SK-N-DZ (cell line): Measurements from ENCODE around the gene CHMP5.

ENCODE experiments used
- DNase-seq: peaks from one replicate; pipeline ENCODE4 v3.0.0-alpha.2; 2015; ENCODE audit warnings: low spot score

CHMP5 gene

GRCh38 chr9:33273266-33273971, 8.6 kb downstream of the CHMP5 start:
- DNase-seq, result no peak

DNA sequence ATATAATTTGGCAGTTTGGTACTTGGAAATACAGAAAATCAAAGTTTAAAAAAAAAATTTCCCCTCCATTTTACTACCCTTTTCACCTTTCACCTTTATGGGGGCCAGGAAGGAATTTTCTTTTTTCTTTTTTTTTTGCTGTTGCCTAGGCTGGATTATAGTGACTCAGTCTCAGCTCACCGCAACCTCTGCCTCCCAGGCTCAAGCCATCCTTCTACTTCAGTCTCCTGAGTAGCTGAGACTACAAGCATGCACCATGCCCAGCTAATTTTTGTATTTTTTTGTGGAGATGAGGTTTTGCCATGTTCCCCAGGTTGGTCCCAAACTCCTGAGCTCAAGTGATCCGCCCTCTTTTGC, 9.1 kb downstream of the CHMP5 start:
- no peak for DNase-seq

DNA sequence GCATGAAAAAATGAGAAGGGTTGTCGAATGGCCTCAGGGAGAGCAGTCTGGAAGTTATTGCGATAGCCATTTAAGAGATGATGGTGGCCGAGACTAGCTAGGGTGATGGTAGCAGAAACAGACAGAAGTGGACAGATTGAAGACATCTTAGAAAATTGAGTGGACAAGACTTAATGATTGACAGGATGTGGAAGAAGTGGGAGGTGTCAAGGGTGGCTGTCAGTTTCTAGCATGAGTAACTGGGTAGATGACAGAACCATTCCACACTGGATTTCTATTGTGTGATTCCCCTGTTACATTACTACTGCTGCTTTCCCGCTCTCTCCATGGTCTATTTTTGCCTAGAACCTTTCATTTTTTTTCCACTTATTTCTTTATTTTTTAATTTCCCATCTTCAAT, 12.6 kb downstream of the CHMP5 start:
- DNase-seq, result no peak

GRCh38 chr9:33285502-33285901, 20.7 kb downstream of the CHMP5 start:
- DNase-seq, result no peak

DNA sequence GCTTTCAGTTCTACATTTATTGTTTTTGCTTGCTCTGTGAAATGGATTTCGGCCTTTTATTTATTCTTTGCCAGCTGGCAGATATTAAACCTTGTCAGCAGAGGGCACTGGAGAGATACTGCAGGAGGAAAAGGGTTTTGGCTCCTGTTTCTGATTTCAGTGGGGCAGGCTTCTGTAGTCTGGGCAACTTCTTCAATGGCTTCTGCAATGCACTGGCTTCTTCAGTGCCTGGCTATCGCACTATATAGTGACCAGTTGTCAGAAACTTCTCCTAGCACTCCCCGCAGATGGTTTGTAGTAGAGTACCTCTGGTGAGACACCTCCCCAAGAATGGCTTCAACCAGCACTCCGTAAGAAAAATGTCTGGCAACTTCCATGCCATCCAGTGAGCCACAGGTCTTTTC, 22.2 kb downstream of the CHMP5 start:
- peak; percentile 38 for DNase-seq

GRCh38 chr9:33288235-33288634, 23.4 kb downstream of the CHMP5 start:
- DNase-seq, result no peak

DNA sequence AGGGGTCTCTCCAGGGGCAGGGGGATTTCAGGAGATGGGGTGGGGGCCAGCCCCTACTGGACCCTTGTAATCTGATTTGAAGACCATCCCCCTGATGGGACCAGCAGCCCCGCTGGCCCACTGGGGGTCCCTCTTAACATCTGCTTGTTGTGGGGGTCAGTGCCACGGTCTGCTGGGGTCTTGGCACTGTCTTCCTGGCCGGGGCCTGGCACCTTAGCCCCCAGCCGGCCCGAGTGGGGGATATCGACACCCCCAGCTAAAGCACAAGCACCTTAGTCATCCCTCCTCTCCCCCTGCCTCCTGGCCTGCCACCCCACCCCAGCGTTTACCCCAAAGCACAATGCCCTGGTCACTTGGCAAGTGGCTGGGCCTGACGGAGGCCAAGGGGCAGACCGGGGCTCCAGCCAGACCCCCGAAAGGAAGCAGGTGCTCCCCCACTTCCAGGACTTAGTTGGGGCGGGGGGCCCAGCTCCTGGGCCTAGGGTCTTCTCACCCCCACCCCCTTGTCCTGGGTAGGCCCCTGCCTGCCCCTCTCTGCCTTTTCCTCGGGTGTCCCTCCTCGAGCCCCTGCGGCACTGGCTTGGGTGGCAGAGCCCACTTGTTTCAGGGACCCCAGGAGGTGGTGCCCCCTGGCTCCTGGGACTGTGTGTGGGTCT, 24.1 kb downstream of the CHMP5 start:
- DNase-seq, result no peak

DNA sequence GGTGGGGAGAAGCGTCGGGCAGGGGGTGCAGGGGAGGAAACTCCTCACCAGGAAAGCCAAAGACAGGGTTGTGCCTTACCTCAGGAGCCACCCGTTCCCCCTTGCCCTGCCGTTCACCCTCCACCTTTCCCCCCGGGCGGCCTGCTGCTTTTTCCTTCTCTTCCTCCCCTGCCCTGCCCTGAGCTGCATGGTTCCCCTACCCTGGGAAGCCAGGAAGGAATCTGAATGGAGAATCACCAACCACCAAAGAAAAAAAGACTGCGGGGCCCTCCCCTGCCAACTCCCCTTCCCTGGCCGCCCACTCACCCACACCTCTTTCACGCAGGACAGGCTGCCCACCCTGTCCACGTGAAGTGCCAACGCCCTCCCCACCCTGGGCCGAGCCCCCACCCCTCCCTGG, 24.6 kb downstream of the CHMP5 start:
- DNase-seq, result no peak

- DNase-seq, result no peak
Observed at GRCh38 chr9:33289936-33290246, 25.0 kb downstream of the CHMP5 start.

- peak; percentile 97 for DNase-seq
Observed at GRCh38 chr9:33290247-33291030, 25.6 kb downstream of the CHMP5 start, which contains the start of gene NFX1. Gene NFX1, plus strand, starts transcription at chr9:33290516. Its CDS starts 57 bp downstream, at chr9:33290573.

GRCh38 chr9:33291031-33291397, 26.2 kb downstream of the CHMP5 start:
- no peak for DNase-seq

DNA sequence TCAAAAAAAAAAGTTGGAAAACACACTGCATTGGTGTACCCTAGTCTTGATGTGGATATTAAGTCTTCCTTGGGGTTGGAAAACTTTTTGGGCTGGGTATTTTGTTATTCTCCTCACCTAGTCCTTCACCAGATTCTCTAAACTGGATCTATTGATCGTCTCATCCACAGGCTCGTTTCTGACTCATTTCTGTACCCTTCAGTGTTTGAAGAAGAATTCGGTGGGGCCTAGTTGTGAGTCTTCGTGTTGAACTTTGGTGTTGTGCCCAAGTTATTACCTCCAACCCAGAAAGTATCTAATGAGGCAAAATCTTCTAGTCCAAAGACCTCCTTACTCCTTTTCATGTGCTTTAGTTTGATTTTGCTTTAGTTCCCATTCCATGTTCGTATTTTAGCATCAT, 27.1 kb downstream of the CHMP5 start:
- DNase-seq, result no peak

DNA sequence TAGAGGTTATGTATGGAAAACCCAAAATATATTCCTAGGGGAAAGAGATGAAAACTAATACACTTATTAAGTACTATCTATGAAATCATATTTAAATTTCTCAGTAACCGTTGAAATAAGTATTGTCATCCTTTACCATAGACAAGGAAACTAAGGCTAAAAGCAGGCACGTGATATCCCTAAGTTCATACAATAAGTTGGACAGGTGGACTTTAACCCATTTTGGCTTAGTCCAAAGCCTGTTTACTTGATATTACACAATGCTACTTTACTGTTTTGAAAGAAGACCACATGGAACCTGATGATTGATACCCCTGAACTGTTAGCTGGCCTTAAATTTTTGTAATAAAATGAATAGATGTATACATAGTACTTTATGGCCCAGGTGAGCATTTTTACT, 28.9 kb downstream of the CHMP5 start:
- no peak for DNase-seq

- DNase-seq, result no peak
Observed at GRCh38 chr9:33294670-33295432, 30.0 kb downstream of the CHMP5 start.

- DNase-seq, result no peak
Observed at GRCh38 chr9:33295571-33295970, 30.7 kb downstream of the CHMP5 start.

DNA sequence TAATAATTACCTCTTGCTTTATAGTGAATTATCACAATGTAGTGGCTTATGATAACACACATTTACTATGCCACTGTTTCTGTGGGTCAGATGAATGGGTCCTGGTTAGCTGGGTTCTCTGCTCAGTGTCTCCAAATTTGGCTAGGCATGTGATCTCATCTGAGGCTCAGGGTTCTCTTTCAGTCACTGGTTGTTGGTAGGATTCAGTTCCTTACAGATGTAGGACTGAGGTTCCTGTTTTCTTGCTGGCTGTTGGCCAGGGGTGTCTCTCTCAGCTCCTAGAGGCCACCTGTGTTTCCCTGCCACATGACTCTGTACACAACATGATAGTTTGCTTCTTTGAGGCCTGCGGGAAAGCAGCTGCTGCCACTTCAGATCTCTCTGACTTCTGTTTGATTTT, 32.6 kb downstream of the CHMP5 start:
- no peak for DNase-seq

- DNase-seq, result no peak
Observed at GRCh38 chr9:33300546-33300945, 35.7 kb downstream of the CHMP5 start.

DNA sequence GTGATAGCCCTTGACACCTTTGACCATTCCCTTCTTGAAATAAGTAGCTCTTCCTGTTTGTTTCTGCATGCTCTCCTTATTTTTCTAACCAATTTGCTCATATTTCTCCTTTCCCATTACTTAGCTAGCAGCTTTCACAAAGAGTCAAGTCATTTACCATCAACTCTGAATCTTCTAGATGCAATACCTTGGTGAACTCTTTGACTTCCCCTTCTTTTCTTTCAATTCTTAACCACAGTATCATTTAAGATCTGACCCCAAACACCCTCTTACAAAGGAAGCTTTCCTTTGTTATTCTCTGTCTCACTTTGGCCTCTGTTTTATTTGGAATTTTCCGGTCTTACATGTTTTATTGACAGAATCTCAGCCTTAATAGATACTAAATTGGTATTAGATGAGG, 39.5 kb downstream of the CHMP5 start:
- DNase-seq, result no peak

- DNase-seq, result no peak
Observed at GRCh38 chr9:33306037-33306436, 41.2 kb downstream of the CHMP5 start.

GRCh38 chr9:33307067-33307466, 42.2 kb downstream of the CHMP5 start:
- DNase-seq, result no peak

DNA sequence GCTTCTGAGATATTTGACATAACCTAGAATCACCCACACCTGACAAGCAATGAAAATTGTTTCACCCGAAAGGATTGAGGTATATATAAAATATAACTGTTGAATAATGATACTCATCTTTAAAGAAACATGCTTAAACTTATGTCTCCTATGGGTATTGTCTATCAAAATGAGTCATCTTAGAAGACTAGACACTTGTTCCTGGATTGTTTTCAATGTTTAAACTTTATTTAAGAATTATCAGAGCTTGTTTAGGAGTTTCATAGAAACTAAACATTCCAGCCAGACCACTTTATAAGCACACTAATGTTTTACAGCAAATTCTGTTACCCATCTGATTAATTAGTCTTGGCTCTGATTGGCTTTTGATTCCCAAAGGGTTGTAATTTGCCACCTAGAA, 45.1 kb downstream of the CHMP5 start:
- DNase-seq, result no peak

- no peak for DNase-seq
Observed at GRCh38 chr9:33310748-33311147, 45.9 kb downstream of the CHMP5 start.
